Ishikawa (cell line): ENCODE data around the gene PPP1CA.

Experiments
- CEBPB ChIP-seq: IDR thresholded peaks from 2 replicates; pipeline ENCODE4 v1.6.1; 2012
- CREB1 ChIP-seq: IDR thresholded peaks from 2 replicates; pipeline ENCODE4 v1.6.1; 2012; ENCODE audit warnings: low read depth
- EGR1 ChIP-seq: IDR thresholded peaks from 2 replicates; pipeline ENCODE4 v1.6.1; 2012
- FOXM1 ChIP-seq: IDR thresholded peaks from 2 replicates; pipeline ENCODE4 v1.6.1; 2012; ENCODE audit warnings: low read depth, borderline replicate concordance
- MAX ChIP-seq: IDR thresholded peaks from 2 replicates; pipeline ENCODE4 v1.6.1; 2012
- RAD21 ChIP-seq: IDR thresholded peaks from 2 replicates; pipeline ENCODE4 v1.6.1; 2012; ENCODE audit warnings: low read depth
- TAF1 ChIP-seq: IDR thresholded peaks from 2 replicates; pipeline ENCODE4 v1.6.1; 2012; ENCODE audit warnings: low read depth, mild to moderate bottlenecking
- TCF12 ChIP-seq: IDR thresholded peaks from 2 replicates; pipeline ENCODE4 v1.6.1; 2012; ENCODE audit warnings: low read depth
- YY1 ChIP-seq: IDR thresholded peaks from 2 replicates; pipeline ENCODE4 v1.6.1; 2012; ENCODE audit warnings: low read depth
- ZBTB7A ChIP-seq: IDR thresholded peaks from 2 replicates; pipeline ENCODE4 v1.6.1; 2012; ENCODE audit warnings: low read depth
- TF ChIP-seq, protein P1 (sequence below): IDR thresholded peaks from 2 replicates; pipeline ENCODE4 v1.6.1; 2012; ENCODE audit warnings: low read depth, mild to moderate bottlenecking
- TF ChIP-seq, protein P2 (sequence below): IDR thresholded peaks from 2 replicates; pipeline ENCODE4 v1.6.1; 2012

DNA sequence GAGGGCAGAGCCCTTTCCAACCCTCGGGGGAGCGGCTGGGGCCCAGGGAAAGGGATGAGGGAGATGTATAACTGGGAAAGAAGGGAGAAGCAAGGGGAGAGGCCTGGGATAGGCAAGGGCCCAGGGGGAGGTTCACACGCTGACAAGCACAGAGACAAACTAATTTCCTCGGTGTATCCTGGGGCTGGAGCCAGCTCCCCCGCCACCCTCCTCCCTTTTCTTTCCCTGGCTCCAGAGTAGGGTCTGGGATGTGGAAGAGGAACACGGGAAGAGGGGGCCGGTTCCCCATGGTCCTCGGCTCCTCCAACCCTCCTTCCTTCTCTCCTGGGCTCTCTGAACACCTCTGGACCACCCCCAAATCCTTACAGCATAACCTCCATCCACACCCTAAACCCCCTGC lies 35.1 kb downstream of the PPP1CA start:
- TF ChIP-seq MAX (no peak), CREB1 (no peak), EGR1 (no peak), YY1 (no peak), CEBPB (no peak), RAD21 (no peak), FOXM1 (no peak), TAF1 (no peak), ZBTB7A (no peak), TCF12 (no peak)
- TF ChIP-seq, protein P1, sequence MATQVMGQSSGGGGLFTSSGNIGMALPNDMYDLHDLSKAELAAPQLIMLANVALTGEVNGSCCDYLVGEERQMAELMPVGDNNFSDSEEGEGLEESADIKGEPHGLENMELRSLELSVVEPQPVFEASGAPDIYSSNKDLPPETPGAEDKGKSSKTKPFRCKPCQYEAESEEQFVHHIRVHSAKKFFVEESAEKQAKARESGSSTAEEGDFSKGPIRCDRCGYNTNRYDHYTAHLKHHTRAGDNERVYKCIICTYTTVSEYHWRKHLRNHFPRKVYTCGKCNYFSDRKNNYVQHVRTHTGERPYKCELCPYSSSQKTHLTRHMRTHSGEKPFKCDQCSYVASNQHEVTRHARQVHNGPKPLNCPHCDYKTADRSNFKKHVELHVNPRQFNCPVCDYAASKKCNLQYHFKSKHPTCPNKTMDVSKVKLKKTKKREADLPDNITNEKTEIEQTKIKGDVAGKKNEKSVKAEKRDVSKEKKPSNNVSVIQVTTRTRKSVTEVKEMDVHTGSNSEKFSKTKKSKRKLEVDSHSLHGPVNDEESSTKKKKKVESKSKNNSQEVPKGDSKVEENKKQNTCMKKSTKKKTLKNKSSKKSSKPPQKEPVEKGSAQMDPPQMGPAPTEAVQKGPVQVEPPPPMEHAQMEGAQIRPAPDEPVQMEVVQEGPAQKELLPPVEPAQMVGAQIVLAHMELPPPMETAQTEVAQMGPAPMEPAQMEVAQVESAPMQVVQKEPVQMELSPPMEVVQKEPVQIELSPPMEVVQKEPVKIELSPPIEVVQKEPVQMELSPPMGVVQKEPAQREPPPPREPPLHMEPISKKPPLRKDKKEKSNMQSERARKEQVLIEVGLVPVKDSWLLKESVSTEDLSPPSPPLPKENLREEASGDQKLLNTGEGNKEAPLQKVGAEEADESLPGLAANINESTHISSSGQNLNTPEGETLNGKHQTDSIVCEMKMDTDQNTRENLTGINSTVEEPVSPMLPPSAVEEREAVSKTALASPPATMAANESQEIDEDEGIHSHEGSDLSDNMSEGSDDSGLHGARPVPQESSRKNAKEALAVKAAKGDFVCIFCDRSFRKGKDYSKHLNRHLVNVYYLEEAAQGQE: no peak
- TF ChIP-seq, protein P2, sequence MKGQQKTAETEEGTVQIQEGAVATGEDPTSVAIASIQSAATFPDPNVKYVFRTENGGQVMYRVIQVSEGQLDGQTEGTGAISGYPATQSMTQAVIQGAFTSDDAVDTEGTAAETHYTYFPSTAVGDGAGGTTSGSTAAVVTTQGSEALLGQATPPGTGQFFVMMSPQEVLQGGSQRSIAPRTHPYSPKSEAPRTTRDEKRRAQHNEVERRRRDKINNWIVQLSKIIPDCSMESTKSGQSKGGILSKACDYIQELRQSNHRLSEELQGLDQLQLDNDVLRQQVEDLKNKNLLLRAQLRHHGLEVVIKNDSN: no peak
